ENCODE data around the gene COLGALT1.

GRCh38 chr19:17599780-17600179, 44.3 kb downstream of the COLGALT1 start:
- no peak for TF ChIP-seq EZH2 (IDR thresholded peaks at IDR 0.05; ENCODE audit: insufficient read depth, poor library complexity, severe bottlenecking)
- no peak for TF ChIP-seq EZH2phosphoT487 (IDR thresholded peaks at IDR 0.05; ENCODE audit: insufficient read depth, low read depth)

All from GM23248 (cell line).